ENCODE measurements around the gene KRTAP3-3. TPM values are rescaled to one million over a fixed set of nuclear protein-coding genes. Genes with fewer than 3 reads are reported as not detected.

The KRTAP3-3 gene
- total and polyA plus RNA-seq, 2 of the 8 experiments (the other 6 are each of a cell fraction or from before 2014, with no cell fraction given), result not detected

DNA sequence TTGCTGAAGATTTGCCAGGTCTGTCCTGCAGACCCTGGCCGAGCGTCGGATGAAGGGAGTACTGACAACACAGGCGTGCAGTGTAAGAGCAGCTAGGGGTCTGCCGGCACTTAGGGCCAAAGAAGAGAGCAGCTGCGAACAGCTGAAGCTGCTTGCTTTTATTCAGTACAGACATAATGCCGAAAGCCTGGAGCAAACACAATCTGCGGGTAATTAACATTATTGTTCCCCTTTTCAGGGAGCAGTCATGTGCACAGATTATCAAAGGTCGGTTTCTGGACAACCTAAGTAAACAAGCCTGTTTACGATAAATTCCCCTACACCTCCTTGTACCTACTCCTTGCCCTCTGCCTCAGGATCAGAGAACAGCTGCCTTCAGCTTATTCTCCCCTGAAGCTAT lies 44.5 kb downstream of the KRTAP3-3 start:
- H2BK12ac ChIP-seq (ENCODE audit: low read depth, low read length), result no peak overlapping the region
- WGBS, 2 experiments (ENCODE audit: extremely low coverage in 1 of 2, insufficient coverage in 1 of 2, insufficient read length in 1 of 2, insufficient replicate concordance in 2 of 2, low coverage in 1 of 2, low lambda C conversion rate in 2 of 2, missing lambda C conversion rate in 1 of 2), result 78% methylated on average over 10 of the region's 10 CpGs; no CpG with 5 or more reads in 1 of the 2 experiments
- no peak overlapping the region for H2BK15ac ChIP-seq (ENCODE audit: low read length)
- no peaks in the 10 kb centered on the region for H3K36me3 ChIP-seq (ENCODE audit: control insufficient read depth in 2 of 4, insufficient read depth in 4 of 4, low read length in 3 of 4)
- H3K4me1 ChIP-seq (replicated peaks in 1 of 4; ENCODE audit: control insufficient read depth in 3 of 4, insufficient read depth in 4 of 4, low read length in 3 of 4), result no peaks in the 10 kb centered on the region
- no peak overlapping the region for H3K4ac ChIP-seq (replicated peaks; ENCODE audit: insufficient read length, low read depth, low read length)
- H3K4me3 ChIP-seq (ENCODE audit: extremely low read depth in 1 of 4, insufficient read depth in 2 of 4, low read depth in 3 of 4, low read length in 4 of 4), result no peak overlapping the region
- POLR2A ChIA-PET (ENCODE audit: partially characterized antibody), result no interaction called here
- H4K5ac ChIP-seq (ENCODE audit: insufficient read length, low read depth, low read length), result no peak overlapping the region
- no peak overlapping the region for H2AK5ac ChIP-seq (ENCODE audit: low read depth, low read length)
- H3K79me1 ChIP-seq (ENCODE audit: low read depth, low read length), result no peaks in the 10 kb centered on the region
- H3K23ac ChIP-seq (ENCODE audit: insufficient read length), result no peak overlapping the region
- no peak overlapping the region for H4K8ac ChIP-seq (ENCODE audit: extremely low read depth, insufficient read depth, low read length)
- H3K9ac ChIP-seq (replicated peaks in 1 of 4; ENCODE audit: extremely low read depth in 1 of 4, low read depth in 3 of 4, low read length in 3 of 4), result no peak overlapping the region
- no peak overlapping the region for H2BK5ac ChIP-seq (ENCODE audit: low read depth, low read length)
- FAIRE-seq (no peak), DNase-seq (ENCODE audit: low read depth in 1 of 2, low spot score in 2 of 2) (no peak)
- no peaks in the 10 kb centered on the region for H3K79me2 ChIP-seq (ENCODE audit: control insufficient read depth in 1 of 2, insufficient read depth in 2 of 2, low read length in 2 of 2)
- no peak overlapping the region for H2BK120ac ChIP-seq (replicated peaks; ENCODE audit: low read depth, low read length)
- no peak overlapping the region for H3K56ac ChIP-seq (replicated peaks; ENCODE audit: insufficient read length, low read depth, low read length)
- CTCF ChIA-PET (ENCODE audit: partially characterized antibody), result interaction anchor here (1.0 kb wide), 1 partner anchor 8 kb away, joined by 4 read pairs; no protein-coding TSS in a partner anchor
- H4K91ac ChIP-seq (replicated peaks; ENCODE audit: insufficient read length, low read length), result no peak overlapping the region
- H3K4me2 ChIP-seq (ENCODE audit: insufficient read depth in 1 of 2, low read depth in 2 of 2, low read length in 2 of 2), result no peak overlapping the region
- 0 out of 2 replicates have a peak overlapping the region, but pooled peaks have one; percentile 40 for H2AFZ ChIP-seq (ENCODE audit: low read length)
- no peak overlapping the region for H3K27ac ChIP-seq (ENCODE audit: low read depth, low read length)
- H4K20me1 ChIP-seq (replicated peaks in 1 of 2; ENCODE audit: control insufficient read depth in 1 of 2, insufficient read depth in 2 of 2, low read length in 2 of 2), result no peaks in the 10 kb centered on the region
- no peak for TF ChIP-seq POLR2AphosphoS5 (IDR thresholded peaks at IDR 0.05; ENCODE audit: low read depth, low read length)
- no peak for TF ChIP-seq KDM5A (IDR thresholded peaks at IDR 0.05; ENCODE audit: low read length)
- TF ChIP-seq CBX5 (IDR thresholded peaks at IDR 0.05; ENCODE audit: low read depth, low read length), result no peak
- TF ChIP-seq CHD1 (IDR thresholded peaks at IDR 0.05; ENCODE audit: low read depth, low read length), result no peak
- no peak for TF ChIP-seq FOSL1 (IDR thresholded peaks at IDR 0.05; ENCODE audit: insufficient read depth, low read depth, low read length)
- TF ChIP-seq SP2 (IDR thresholded peaks at IDR 0.05; ENCODE audit: low read length), result no peak
- TF ChIP-seq SIN3A (conservative IDR thresholded peaks at IDR 0.05 in 1 of 2, IDR thresholded peaks at IDR 0.05 in 1 of 2; ENCODE audit: low read depth in 1 of 2, low read length in 2 of 2), result no peak
- no peak for TF ChIP-seq TAF7 (optimal IDR thresholded peaks at IDR 0.05; ENCODE audit: borderline replicate concordance, low read depth, low read length)
- TF ChIP-seq BRCA1 (IDR thresholded peaks at IDR 0.05; ENCODE audit: low read depth, low read length), result no peak
- H3K23me2 ChIP-seq (ENCODE audit: low read depth, low read length), result no peaks in the 10 kb centered on the region
- no peak overlapping the region for H2BK20ac ChIP-seq (ENCODE audit: low read length)
- no peaks in the 10 kb centered on the region for H3K27me3 ChIP-seq (replicated peaks in 1 of 4; ENCODE audit: control insufficient read depth in 3 of 4, extremely low read depth in 1 of 4, insufficient read depth in 3 of 4, low read length in 3 of 4)
- H3K9me3 ChIP-seq (ENCODE audit: insufficient read depth in 2 of 2, low read depth in 1 of 2, low read length in 1 of 2), result no peaks in the 10 kb centered on the region
- no peak overlapping the region for H3K18ac ChIP-seq (ENCODE audit: extremely low read depth, low read length)
- H3K14ac ChIP-seq (ENCODE audit: insufficient read length), result no peak overlapping the region
